ENCODE data around the gene SNCB.

The SNCB gene

DNA sequence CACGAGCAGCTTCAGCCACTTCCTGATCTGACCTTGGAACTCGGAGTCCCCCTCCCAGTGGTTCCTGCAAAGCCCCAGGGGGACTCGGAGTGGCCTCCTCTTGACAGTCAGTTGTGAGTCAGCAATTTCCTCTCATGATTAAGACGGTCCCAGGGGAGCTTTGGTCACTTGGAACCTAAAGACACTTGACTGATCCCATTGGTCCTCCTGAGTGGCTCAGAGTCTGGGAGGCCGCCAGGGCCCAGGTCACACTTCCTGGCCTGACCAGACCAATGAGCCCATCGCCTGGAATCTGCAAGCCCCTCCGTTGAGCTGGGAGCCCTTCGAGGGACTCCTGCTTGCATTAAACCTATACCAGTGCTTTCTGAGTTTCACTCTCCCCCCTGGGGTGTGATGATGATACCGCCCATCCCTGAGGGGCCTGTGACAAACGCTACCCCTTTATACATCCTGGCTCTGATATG lies 46.1 kb upstream of the SNCB start:
- no CpG with 5 or more reads among the region's 10 CpGs for WGBS (ENCODE audit: extremely low coverage, insufficient coverage, insufficient read length)
- H3K9ac ChIP-seq (ENCODE audit: low read length), result no peak overlapping the region
- no peak overlapping the region for H4K8ac ChIP-seq (ENCODE audit: low read depth, low read length)
- no peak overlapping the region for H2BK5ac ChIP-seq (ENCODE audit: low read depth, low read length, poor library complexity)
- no peak overlapping the region for H2BK120ac ChIP-seq (ENCODE audit: insufficient read depth, low read length, poor library complexity)
- H3K4me2 ChIP-seq (ENCODE audit: low read length), result no peak overlapping the region
- no peak overlapping the region for H3K23ac ChIP-seq (ENCODE audit: low read length)
- H2AFZ ChIP-seq (ENCODE audit: insufficient read depth, low read length, poor library complexity), result no peak overlapping the region
- no peak overlapping the region for H2AK5ac ChIP-seq (ENCODE audit: low read length)
- DNase-seq, result no peak
- no peak overlapping the region for H4K91ac ChIP-seq (ENCODE audit: low read depth, low read length)
- no peaks in the 10 kb centered on the region for H3K79me2 ChIP-seq (ENCODE audit: control insufficient read depth, insufficient read depth, low read length, poor library complexity)
- H3K79me1 ChIP-seq (ENCODE audit: low read length), result no peaks in the 10 kb centered on the region
- H3K27ac ChIP-seq (ENCODE audit: low read depth, low read length), result no peak overlapping the region
- H3K14ac ChIP-seq (ENCODE audit: low read length), result no peak overlapping the region
- H4K12ac ChIP-seq (ENCODE audit: low read depth, low read length), result no peak overlapping the region
- H3K36me3 ChIP-seq (ENCODE audit: control insufficient read depth in 1 of 2, insufficient read depth in 2 of 2, low read length in 2 of 2), result no peaks in the 10 kb centered on the region
- H3K9me3 ChIP-seq (ENCODE audit: insufficient read depth, low read depth, low read length), result no peaks in the 10 kb centered on the region
- H3K4me1 ChIP-seq (ENCODE audit: control insufficient read depth in 1 of 2, insufficient read depth in 2 of 2, low read length in 2 of 2), result no peaks in the 10 kb centered on the region
- no peak overlapping the region for H3K4ac ChIP-seq (ENCODE audit: low read depth, low read length)
- no peak overlapping the region for H2BK12ac ChIP-seq (ENCODE audit: low read length)
- no peak overlapping the region for H3K4me3 ChIP-seq (ENCODE audit: low read depth, low read length)
- no peak overlapping the region for H3K18ac ChIP-seq (ENCODE audit: low read length)
- peaks cover 14% of the 10 kb centered on the region for H3K27me3 ChIP-seq (ENCODE audit: insufficient read depth, low read length)

DNA sequence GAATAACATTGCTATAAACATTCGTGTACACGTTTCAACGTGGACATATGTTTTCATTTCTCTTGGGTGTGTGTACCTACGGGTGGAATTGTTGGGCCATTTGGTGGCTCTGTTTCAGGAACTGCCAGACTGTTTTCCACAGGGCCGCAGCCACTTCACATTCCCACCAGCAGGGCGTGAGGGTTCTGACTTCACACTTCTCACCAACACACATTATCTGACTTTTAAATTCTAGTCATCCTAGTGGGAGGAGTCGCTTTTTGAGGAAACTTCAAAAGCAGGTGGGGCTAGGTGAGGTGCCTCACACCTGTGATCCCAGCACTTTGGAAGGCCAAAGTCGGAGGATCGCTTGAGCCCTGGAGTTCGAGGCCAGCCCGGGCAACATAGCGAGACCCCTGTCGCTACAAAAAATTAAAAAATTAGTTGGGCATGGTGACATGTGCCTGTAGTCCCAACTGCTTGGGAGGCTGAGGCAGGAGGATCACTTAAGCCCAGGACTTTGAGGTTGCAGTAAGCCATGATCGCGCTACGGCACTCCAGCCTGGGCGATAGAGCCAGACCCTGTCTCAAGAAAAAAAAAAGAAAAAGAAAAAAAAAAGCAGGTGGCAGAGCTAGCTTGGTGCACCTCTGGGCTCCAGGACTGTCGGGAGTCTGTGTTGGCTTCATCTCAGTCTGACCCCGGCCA lies 45.5 kb upstream of the SNCB start:
- Histone ChIP-seq H3K9me3 (ENCODE audit: insufficient read depth, low read depth, low read length) (no peaks in the 10 kb centered on the region), H3K18ac (ENCODE audit: low read length) (no peak overlapping the region), H3K27ac (ENCODE audit: low read depth, low read length) (no peak overlapping the region), H4K12ac (ENCODE audit: low read depth, low read length) (no peak overlapping the region), H2AK5ac (ENCODE audit: low read length) (no peak overlapping the region), H2AFZ (ENCODE audit: insufficient read depth, low read length, poor library complexity) (no peak overlapping the region), H3K27me3 (ENCODE audit: insufficient read depth, low read length) (peaks cover 12% of the 10 kb centered on the region), H3K4me1 (ENCODE audit: control insufficient read depth in 1 of 2, insufficient read depth in 2 of 2, low read length in 2 of 2) (no peaks in the 10 kb centered on the region), H3K4me3 (ENCODE audit: low read depth, low read length) (no peak overlapping the region), H2BK5ac (ENCODE audit: low read depth, low read length, poor library complexity) (no peak overlapping the region), H2BK120ac (ENCODE audit: insufficient read depth, low read length, poor library complexity) (no peak overlapping the region), H3K79me1 (ENCODE audit: low read length) (no peaks in the 10 kb centered on the region), H4K91ac (ENCODE audit: low read depth, low read length) (no peak overlapping the region), H3K79me2 (ENCODE audit: control insufficient read depth, insufficient read depth, low read length, poor library complexity) (no peaks in the 10 kb centered on the region), H3K14ac (ENCODE audit: low read length) (no peak overlapping the region), H3K36me3 (ENCODE audit: control insufficient read depth in 1 of 2, insufficient read depth in 2 of 2, low read length in 2 of 2) (no peaks in the 10 kb centered on the region), H4K8ac (ENCODE audit: low read depth, low read length) (no peak overlapping the region), H3K4ac (ENCODE audit: low read depth, low read length) (no peak overlapping the region), H2BK12ac (ENCODE audit: low read length) (no peak overlapping the region), H3K9ac (ENCODE audit: low read length) (no peak overlapping the region), H3K23ac (ENCODE audit: low read length) (no peak overlapping the region), H3K4me2 (ENCODE audit: low read length) (no peak overlapping the region)
- no CpG with 5 or more reads among the region's 19 CpGs for WGBS (ENCODE audit: extremely low coverage, insufficient coverage, insufficient read length)
- peak; percentile 17 to 47 for DNase-seq

DNA sequence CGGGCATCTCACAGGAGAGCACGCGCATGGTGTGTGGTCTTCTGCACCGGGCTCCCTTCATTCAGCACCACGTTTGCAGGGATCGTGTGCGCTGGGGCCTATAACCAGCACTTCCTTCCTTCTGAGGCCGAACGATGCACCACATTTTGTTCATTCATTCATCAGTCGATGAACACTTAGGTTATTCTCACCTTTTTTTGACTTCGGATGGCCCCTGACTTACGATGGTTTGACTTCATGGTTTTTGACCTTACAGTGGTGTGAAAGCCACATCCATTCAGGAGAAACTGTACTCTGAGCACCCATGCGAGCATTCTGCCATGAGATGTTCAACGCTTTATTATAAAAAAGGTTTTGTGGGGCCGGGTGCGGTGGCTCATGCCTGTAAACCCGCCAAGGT lies 44.5 kb upstream of the SNCB start:
- H2AFZ ChIP-seq (ENCODE audit: insufficient read depth, low read length, poor library complexity), result no peak overlapping the region
- H2BK5ac ChIP-seq (ENCODE audit: low read depth, low read length, poor library complexity), result no peak overlapping the region
- no peak overlapping the region for H3K14ac ChIP-seq (ENCODE audit: low read length)
- no peak overlapping the region for H3K18ac ChIP-seq (ENCODE audit: low read length)
- H3K23ac ChIP-seq (ENCODE audit: low read length), result no peak overlapping the region
- H2AK5ac ChIP-seq (ENCODE audit: low read length), result no peak overlapping the region
- H4K12ac ChIP-seq (ENCODE audit: low read depth, low read length), result no peak overlapping the region
- no peaks in the 10 kb centered on the region for H3K79me2 ChIP-seq (ENCODE audit: control insufficient read depth, insufficient read depth, low read length, poor library complexity)
- H2BK12ac ChIP-seq (ENCODE audit: low read length), result no peak overlapping the region
- no peak overlapping the region for H4K91ac ChIP-seq (ENCODE audit: low read depth, low read length)
- no peaks in the 10 kb centered on the region for H3K4me1 ChIP-seq (ENCODE audit: control insufficient read depth in 1 of 2, insufficient read depth in 2 of 2, low read length in 2 of 2)
- H4K8ac ChIP-seq (ENCODE audit: low read depth, low read length), result no peak overlapping the region
- no peak overlapping the region for H3K4me2 ChIP-seq (ENCODE audit: low read length)
- WGBS (ENCODE audit: extremely low coverage, insufficient coverage, insufficient read length), result no CpG with 5 or more reads among the region's 17 CpGs
- H3K9ac ChIP-seq (ENCODE audit: low read length), result no peak overlapping the region
- H3K36me3 ChIP-seq (ENCODE audit: control insufficient read depth in 1 of 2, insufficient read depth in 2 of 2, low read length in 2 of 2), result no peaks in the 10 kb centered on the region
- H3K4ac ChIP-seq (ENCODE audit: low read depth, low read length), result no peak overlapping the region
- H3K4me3 ChIP-seq (ENCODE audit: low read depth, low read length), result no peak overlapping the region
- DNase-seq, result no peak
- H3K27ac ChIP-seq (ENCODE audit: low read depth, low read length), result no peak overlapping the region
- peaks cover 3% of the 10 kb centered on the region for H3K27me3 ChIP-seq (ENCODE audit: insufficient read depth, low read length)
- H3K79me1 ChIP-seq (ENCODE audit: low read length), result no peaks in the 10 kb centered on the region
- H2BK120ac ChIP-seq (ENCODE audit: insufficient read depth, low read length, poor library complexity), result no peak overlapping the region
- H3K9me3 ChIP-seq (ENCODE audit: insufficient read depth, low read depth, low read length), result no peaks in the 10 kb centered on the region

DNA sequence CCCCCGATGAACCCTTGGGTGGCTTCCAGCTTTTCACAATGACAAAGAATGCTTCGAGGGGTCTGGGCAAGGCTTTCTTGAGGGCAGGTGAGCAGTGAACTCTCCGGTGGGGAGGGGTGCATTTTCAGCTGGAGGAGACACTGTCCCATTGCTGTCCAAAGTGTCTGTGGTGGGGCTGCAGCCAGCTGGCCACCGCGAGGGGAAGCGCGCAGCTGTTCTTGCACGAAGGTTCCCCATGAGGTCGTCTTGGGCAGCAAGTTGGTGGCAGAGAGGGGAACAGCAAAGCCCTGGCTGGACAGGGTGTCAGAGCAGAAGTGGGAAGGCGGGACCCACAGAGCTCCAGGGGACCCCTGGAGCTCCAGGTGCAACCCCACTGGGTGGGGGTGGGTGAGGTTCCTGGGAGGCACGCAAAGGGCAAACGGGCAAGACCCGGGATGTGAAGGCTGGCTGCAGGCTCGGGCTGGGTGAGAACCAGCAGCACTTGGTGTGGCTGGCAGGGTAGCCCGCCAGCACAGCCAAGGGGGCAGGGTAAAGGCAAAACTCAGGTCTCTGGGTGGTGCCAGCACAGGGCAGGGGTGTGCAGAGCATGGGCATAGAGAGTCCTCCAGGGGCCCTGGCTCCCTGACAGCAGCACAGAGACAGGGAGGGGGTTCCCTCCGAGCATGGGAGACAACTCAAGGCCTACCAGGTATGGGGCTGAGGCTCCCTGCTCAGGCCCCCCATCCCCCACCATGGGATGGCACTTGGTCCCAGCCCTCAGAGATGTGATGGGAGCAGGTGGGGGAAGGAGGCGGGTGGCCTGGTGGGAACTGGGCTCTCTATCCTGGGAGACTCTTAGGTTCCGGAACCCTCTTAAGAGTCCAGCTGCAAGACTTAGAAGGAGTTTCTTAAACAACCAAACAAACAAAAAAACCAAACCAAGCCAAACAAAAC lies 43.6 kb upstream of the SNCB start:
- Histone ChIP-seq H4K91ac (ENCODE audit: low read depth, low read length) (no peak overlapping the region), H3K36me3 (ENCODE audit: control insufficient read depth in 1 of 2, insufficient read depth in 2 of 2, low read length in 2 of 2) (no peaks in the 10 kb centered on the region), H3K4ac (ENCODE audit: low read depth, low read length) (no peak overlapping the region), H3K9me3 (ENCODE audit: insufficient read depth, low read depth, low read length) (no peaks in the 10 kb centered on the region), H2AFZ (ENCODE audit: insufficient read depth, low read length, poor library complexity) (no peak overlapping the region), H2BK12ac (ENCODE audit: low read length) (no peak overlapping the region), H3K4me3 (ENCODE audit: low read depth, low read length) (no peak overlapping the region), H3K9ac (ENCODE audit: low read length) (no peak overlapping the region), H4K12ac (ENCODE audit: low read depth, low read length) (no peak overlapping the region), H3K27me3 (ENCODE audit: insufficient read depth, low read length) (no peaks in the 10 kb centered on the region), H3K79me2 (ENCODE audit: control insufficient read depth, insufficient read depth, low read length, poor library complexity) (no peaks in the 10 kb centered on the region), H2BK5ac (ENCODE audit: low read depth, low read length, poor library complexity) (no peak overlapping the region), H3K79me1 (ENCODE audit: low read length) (no peaks in the 10 kb centered on the region), H3K27ac (ENCODE audit: low read depth, low read length) (no peak overlapping the region), H3K18ac (ENCODE audit: low read length) (no peak overlapping the region), H2AK5ac (ENCODE audit: low read length) (no peak overlapping the region), H2BK120ac (ENCODE audit: insufficient read depth, low read length, poor library complexity) (no peak overlapping the region), H3K14ac (ENCODE audit: low read length) (no peak overlapping the region), H3K23ac (ENCODE audit: low read length) (no peak overlapping the region), H4K8ac (ENCODE audit: low read depth, low read length) (no peak overlapping the region), H3K4me2 (ENCODE audit: low read length) (no peak overlapping the region), H3K4me1 (ENCODE audit: control insufficient read depth in 1 of 2, insufficient read depth in 2 of 2, low read length in 2 of 2) (no peaks in the 10 kb centered on the region)
- no peak for DNase-seq
- WGBS (ENCODE audit: extremely low coverage, insufficient coverage, insufficient read length), result no CpG with 5 or more reads among the region's 18 CpGs
